Right lobe of liver (tissue), 4 donors: Measurements from ENCODE around the gene SUCLG1.

ENCODE experiments used
- POLR2A ChIP-seq: fragments of 450-650 bp; IDR thresholded peaks from one replicate; pipeline ENCODE4 v1.6.1; 2017; ENCODE audit warnings: antibody characterized with exemption, mild to moderate bottlenecking
- TF ChIP-seq, protein P1 (sequence below), 4 donors: fragments of 200-600 bp in 3 of 4; fragments of 450-650 bp in 1 of 4; IDR thresholded peaks; one replicate each; pipeline versions ENCODE4 v1.5.1 to v1.8.0; 2016 to 2022; ENCODE audit warnings: antibody characterized with exemption in 4 of 4, mild to moderate bottlenecking in 2 of 4
- donor health status: DM: no; HTN: no; CAD: no.
- donor health status: DM: no; HTN: no; CAD: no.
- donor health status: DM: no; HTN: yes; CAD: no.

- TF ChIP-seq, protein P1, sequence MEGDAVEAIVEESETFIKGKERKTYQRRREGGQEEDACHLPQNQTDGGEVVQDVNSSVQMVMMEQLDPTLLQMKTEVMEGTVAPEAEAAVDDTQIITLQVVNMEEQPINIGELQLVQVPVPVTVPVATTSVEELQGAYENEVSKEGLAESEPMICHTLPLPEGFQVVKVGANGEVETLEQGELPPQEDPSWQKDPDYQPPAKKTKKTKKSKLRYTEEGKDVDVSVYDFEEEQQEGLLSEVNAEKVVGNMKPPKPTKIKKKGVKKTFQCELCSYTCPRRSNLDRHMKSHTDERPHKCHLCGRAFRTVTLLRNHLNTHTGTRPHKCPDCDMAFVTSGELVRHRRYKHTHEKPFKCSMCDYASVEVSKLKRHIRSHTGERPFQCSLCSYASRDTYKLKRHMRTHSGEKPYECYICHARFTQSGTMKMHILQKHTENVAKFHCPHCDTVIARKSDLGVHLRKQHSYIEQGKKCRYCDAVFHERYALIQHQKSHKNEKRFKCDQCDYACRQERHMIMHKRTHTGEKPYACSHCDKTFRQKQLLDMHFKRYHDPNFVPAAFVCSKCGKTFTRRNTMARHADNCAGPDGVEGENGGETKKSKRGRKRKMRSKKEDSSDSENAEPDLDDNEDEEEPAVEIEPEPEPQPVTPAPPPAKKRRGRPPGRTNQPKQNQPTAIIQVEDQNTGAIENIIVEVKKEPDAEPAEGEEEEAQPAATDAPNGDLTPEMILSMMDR (IDR thresholded peaks at IDR 0.05) = no peak
- no peak for TF ChIP-seq POLR2A
These were observed 9.4 kb downstream of the SUCLG1 start for GRCh38 chr2:84449711-84450110.
